HepG2 (cell line): ENCODE data around the gene BLCAP. TPM values are rescaled to one million over a fixed set of nuclear protein-coding genes. Genes with fewer than 3 reads are reported as not detected.

ENCODE experiments used
- CHD4 ChIP-seq: fragments of 200-600 bp; sonication (generic); IDR thresholded peaks from 2 replicates; pipeline ENCODE4 v1.7.0; 2017; ENCODE audit warnings: mild to moderate bottlenecking, low read length, borderline replicate concordance
- ELF4 ChIP-seq: sonication (generic); formaldehyde crosslinking; IDR thresholded peaks from 2 replicates; pipeline ENCODE4 v1.5.0; 2020; ENCODE audit warnings: missing genetic modification reagents, mild to moderate bottlenecking, moderate library complexity, borderline replicate concordance
- KMT2A ChIP-seq: sonication (generic); formaldehyde crosslinking; IDR thresholded peaks from 2 replicates; pipeline ENCODE4 v1.4.0; 2020; ENCODE audit warnings: missing genetic modification reagents
- ZNF264 ChIP-seq: sonication (generic); formaldehyde crosslinking; IDR thresholded peaks from 2 replicates; pipeline ENCODE4 v1.4.0; 2020; ENCODE audit warnings: missing genetic modification reagents
- polyA plus RNA-seq, 8 experiments: library from polyadenylated mRNA; depleted of rRNA in 3 of 8; stranded (reverse) in 7 of 8; unstranded in 1 of 8; fragments of >200 nt; fragmentation: Illumina TruSeq in 4 of 8; extraction: Trizol in 4 of 8; gene quantifications; 2 replicates each; pipeline versions ENCODE4 v1.2.1 to v1.2.3, GENCODE V29; 2011 to 2016; ENCODE audit warnings: low read depth in 4 of 8, missing spikeins in 1 of 8, mixed read lengths in 1 of 8; ENCODE audit not compliant: insufficient read depth in 1 of 8
- total RNA-seq, 5 experiments: library from RNA; depleted of rRNA; stranded (reverse); fragments of >200 nt; fragmentation: Illumina TruSeq; extraction: Trizol; gene quantifications; 2 replicates each; pipeline ENCODE4 v1.2.3, GENCODE V29; 2016; ENCODE audit warnings: low read depth in 1 of 5
- TF ChIP-seq, protein P1 (sequence below): sonication (generic); formaldehyde crosslinking; conservative IDR thresholded peaks from 2 replicates; pipeline ENCODE4 v1.4.0; 2020; ENCODE audit warnings: missing genetic modification reagents
- TF ChIP-seq, protein P2 (sequence below): sonication (generic); formaldehyde crosslinking; IDR thresholded peaks from 2 replicates; pipeline ENCODE4 v1.8.1; 2023; ENCODE audit warnings: mild to moderate bottlenecking, inconsistent platforms, moderate library complexity, missing genetic modification reagents, borderline replicate concordance
- TF ChIP-seq, protein P3 (sequence below): sonication (generic); formaldehyde crosslinking; IDR thresholded peaks from 2 replicates; pipeline ENCODE4 v1.4.0; 2020; ENCODE audit warnings: mild to moderate bottlenecking, missing genetic modification reagents, borderline replicate concordance
- TF ChIP-seq, protein P4 (sequence below): sonication (generic); formaldehyde crosslinking; IDR thresholded peaks from 2 replicates; pipeline ENCODE4 v1.4.0; 2020; ENCODE audit warnings: missing genetic modification reagents
- TF ChIP-seq, protein P5 (sequence below): fragments of 450-650 bp; IDR thresholded peaks from 2 replicates; pipeline ENCODE4 v1.6.1; 2017

The BLCAP gene
- total and polyA plus RNA-seq, 2 of the 13 experiments (the other 11 are each of a cell fraction or from before 2014, with no cell fraction given), result 52.4 to 86.8 TPM

DNA sequence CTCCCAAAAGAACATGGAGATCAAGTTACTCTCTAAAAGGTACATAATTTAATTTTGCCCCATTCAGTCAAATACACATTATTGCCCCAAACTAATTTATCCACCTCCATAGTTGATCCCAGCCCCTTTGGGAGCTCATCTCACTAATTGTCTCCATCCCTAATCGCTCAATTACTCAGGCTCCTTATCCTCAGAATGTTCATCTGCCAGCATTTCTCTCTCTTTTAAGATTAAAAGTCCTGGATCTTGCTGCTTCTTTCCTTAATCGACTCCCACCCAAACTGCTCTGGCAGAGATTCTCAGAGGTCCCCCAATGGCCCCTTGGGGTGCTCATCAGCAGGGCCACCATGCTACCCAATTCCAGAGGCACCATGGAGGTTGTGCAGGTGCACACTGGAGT lies 25.0 kb downstream of the BLCAP start (continued):
- TF ChIP-seq, protein P1, sequence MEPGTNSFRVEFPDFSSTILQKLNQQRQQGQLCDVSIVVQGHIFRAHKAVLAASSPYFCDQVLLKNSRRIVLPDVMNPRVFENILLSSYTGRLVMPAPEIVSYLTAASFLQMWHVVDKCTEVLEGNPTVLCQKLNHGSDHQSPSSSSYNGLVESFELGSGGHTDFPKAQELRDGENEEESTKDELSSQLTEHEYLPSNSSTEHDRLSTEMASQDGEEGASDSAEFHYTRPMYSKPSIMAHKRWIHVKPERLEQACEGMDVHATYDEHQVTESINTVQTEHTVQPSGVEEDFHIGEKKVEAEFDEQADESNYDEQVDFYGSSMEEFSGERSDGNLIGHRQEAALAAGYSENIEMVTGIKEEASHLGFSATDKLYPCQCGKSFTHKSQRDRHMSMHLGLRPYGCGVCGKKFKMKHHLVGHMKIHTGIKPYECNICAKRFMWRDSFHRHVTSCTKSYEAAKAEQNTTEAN (CRISPR knock-in tag), result no peak
- TF ChIP-seq, protein P2, sequence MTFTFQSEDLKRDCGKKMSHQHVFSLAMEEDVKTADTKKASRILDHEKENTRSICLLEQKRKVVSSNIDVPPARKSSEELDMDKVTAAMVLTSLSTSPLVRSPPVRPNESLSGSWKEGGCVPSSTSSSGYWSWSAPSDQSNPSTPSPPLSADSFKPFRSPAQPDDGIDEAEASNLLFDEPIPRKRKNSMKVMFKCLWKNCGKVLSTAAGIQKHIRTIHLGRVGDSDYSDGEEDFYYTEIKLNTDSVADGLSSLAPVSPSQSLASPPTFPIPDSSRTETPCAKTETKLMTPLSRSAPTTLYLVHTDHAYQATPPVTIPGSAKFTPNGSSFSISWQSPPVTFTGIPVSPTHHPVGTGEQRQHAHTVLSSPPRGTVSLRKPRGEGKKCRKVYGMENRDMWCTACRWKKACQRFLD (CRISPR knock-in tag), result no peak
- TF ChIP-seq KMT2A (CRISPR knock-in tag) (no peak), ELF4 (CRISPR knock-in tag) (no peak), ZNF264 (CRISPR knock-in tag) (no peak), CHD4 (no peak)
- TF ChIP-seq, protein P3, sequence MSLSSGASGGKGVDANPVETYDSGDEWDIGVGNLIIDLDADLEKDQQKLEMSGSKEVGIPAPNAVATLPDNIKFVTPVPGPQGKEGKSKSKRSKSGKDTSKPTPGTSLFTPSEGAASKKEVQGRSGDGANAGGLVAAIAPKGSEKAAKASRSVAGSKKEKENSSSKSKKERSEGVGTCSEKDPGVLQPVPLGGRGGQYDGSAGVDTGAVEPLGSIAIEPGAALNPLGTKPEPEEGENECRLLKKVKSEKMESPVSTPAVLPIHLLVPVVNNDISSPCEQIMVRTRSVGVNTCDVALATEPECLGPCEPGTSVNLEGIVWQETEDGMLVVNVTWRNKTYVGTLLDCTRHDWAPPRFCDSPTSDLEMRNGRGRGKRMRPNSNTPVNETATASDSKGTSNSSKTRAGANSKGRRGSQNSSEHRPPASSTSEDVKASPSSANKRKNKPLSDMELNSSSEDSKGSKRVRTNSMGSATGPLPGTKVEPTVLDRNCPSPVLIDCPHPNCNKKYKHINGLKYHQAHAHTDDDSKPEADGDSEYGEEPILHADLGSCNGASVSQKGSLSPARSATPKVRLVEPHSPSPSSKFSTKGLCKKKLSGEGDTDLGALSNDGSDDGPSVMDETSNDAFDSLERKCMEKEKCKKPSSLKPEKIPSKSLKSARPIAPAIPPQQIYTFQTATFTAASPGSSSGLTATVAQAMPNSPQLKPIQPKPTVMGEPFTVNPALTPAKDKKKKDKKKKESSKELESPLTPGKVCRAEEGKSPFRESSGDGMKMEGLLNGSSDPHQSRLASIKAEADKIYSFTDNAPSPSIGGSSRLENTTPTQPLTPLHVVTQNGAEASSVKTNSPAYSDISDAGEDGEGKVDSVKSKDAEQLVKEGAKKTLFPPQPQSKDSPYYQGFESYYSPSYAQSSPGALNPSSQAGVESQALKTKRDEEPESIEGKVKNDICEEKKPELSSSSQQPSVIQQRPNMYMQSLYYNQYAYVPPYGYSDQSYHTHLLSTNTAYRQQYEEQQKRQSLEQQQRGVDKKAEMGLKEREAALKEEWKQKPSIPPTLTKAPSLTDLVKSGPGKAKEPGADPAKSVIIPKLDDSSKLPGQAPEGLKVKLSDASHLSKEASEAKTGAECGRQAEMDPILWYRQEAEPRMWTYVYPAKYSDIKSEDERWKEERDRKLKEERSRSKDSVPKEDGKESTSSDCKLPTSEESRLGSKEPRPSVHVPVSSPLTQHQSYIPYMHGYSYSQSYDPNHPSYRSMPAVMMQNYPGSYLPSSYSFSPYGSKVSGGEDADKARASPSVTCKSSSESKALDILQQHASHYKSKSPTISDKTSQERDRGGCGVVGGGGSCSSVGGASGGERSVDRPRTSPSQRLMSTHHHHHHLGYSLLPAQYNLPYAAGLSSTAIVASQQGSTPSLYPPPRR (CRISPR knock-in tag), result no peak
- TF ChIP-seq, protein P4, sequence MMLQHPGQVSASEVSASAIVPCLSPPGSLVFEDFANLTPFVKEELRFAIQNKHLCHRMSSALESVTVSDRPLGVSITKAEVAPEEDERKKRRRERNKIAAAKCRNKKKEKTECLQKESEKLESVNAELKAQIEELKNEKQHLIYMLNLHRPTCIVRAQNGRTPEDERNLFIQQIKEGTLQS (CRISPR knock-in tag), result no peak
- TF ChIP-seq, protein P5, sequence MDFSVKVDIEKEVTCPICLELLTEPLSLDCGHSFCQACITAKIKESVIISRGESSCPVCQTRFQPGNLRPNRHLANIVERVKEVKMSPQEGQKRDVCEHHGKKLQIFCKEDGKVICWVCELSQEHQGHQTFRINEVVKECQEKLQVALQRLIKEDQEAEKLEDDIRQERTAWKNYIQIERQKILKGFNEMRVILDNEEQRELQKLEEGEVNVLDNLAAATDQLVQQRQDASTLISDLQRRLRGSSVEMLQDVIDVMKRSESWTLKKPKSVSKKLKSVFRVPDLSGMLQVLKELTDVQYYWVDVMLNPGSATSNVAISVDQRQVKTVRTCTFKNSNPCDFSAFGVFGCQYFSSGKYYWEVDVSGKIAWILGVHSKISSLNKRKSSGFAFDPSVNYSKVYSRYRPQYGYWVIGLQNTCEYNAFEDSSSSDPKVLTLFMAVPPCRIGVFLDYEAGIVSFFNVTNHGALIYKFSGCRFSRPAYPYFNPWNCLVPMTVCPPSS, result no peak
